NCI-H446 treated with DMSO at 0.1 percent for 48 hours (cell line): ENCODE data around the gene MNX1.
A peak's percentile ranks its signal among the peaks of the same experiment; 100 is the strongest.

Experiments used
- DNase-seq: peaks from one replicate; lab custom pipeline; 2025; lab: John Stamatoyannopoulos, UW

The MNX1 gene

DNA sequence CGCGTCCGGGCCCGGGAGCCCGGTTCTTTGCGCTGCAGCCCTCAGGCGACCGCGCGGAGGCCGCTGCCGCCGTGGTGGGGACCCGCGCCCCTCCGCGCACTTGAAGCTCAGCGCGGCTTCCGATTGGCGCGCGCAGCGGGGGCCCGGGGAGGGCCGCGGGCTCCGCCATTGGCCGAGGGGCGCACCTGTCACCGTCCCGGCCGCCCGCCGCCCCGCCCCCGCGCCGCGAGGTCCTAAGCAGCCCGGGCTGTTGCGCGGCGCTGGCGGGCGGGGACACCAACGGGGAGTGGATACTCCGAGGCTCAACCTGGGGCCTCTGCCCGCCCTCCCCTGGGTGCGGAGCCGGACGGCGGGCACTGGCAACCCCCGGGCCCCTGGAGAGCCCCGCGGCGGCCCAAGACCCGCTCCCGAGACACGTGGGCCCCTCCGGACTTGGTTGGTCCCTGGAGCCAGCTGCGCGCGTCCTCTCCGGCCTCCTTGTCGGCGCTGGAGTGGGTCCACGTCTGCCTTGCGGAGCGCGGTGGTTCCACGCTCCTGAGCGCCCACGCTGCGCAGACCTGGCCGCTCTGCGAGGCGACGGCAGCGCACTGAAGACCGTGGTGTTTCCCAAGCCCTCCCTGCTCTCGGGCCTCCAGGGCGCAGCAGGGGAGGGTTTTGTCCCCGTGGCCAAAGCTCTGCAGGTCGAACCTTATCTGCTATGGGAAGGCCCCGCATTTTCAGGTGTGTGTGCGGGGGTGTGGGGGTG, at the start of gene MNX1:
TSS of gene MNX1 (minus strand) at position 76 of the 745 bp plus-strand sequence. CDS start 313 bp downstream, outside the sequence.
- DNase-seq, result peak; percentile 53

DNA sequence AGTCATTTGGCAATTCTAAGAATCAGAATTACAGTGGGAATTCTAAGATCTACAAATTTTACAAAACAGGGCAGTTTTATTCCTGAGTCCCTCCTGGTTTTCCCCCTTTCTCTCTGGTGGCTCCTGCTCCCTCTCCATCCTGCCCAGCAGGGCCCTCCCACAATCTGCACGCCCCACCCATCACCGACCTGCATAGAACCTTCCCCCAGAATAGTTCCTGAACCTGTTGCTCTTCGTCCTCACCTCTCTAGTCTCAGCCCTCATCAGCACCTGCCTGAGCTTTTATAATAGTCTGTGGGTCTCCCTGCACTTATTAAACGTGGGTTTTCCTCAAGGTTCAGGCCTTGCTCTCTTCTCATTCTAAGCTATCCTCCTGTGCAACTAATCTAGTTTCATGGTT, 49.1 kb upstream of the MNX1 start:
- no peak for DNase-seq

DNA sequence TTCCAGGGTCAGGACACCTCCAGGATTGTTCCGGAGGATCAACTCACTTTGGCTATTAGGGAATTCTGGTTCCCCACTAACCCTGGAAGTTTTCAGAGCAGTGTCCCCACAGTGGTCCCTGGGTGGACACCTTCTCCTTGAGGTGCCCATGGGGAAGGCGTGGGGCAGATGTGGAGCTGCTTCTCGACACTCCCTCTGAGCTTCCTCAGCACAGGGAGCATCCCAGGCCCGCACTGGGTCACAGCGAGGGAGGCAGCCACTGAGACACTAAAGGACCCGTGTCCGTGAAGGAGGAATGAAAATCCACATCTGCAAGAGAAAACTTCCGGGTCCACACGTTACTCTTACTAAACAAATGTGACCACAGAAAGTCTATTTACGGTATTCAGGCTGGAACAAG, 48.2 kb upstream of the MNX1 start:
- DNase-seq, result no peak

DNA sequence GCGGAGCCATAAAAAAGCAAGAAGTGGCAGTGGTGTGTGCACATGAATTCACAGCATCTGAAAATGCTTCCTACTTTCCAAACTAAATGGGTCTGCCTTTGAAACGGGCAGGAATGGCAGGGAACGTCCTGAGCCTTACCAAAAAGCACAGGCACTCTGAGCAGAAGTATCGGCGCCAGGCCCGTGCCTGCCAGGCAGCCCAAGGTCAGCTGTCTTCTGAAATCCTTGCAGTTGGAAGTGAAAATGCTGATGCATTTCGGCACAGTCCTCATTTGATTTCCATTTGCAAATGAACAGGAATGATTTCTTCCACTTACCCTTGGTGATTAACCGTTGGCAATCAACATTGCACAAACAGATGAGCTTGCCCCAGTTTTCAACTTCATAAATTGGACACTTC, 47.6 kb upstream of the MNX1 start:
- DNase-seq, result no peak

DNA sequence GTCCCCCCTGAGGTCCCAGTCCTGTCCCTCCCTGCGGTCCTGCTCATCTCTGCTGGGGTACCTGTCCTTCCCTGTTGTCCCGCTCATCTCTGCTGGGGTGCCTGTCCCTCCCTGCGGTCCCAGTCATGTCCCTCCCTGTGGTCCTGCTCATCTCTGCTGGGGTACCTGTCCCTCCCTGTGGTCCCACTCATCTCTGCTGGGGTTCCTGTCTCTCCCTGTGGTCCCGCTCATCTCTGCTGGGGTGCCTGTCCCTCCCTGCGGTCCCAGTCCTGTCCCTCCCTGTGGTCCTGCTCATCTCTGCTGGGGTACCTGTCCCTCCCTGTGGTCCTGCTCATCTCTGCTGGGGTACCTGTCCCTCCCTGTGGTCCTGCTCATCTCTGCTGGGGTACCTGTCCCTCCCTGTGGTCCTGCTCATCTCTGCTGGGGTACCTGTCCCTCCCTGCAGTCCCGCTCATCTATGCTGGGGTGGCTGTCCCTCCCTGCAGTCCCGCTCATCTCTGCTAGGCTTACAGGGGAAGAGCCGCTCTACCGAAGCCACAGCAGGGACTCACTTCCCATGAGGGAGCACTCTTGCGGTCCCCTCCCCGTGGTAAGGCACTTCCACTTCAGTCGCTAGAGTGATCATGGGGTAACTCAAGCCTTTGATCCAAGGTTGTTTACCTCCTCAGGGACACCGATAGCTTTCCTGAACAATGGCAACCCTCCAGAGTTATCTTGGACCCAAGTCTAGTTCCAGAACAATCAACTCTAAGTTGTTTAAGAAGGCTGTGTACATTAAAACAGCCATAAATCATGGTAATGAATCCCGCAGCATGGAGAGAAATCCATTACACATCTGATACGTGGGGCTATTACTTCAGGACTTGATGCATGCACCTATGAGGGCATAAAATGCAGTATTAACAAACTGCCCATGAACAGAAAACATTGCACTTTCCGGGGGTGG, 46.8 kb upstream of the MNX1 start:
- DNase-seq, result no peak

DNA sequence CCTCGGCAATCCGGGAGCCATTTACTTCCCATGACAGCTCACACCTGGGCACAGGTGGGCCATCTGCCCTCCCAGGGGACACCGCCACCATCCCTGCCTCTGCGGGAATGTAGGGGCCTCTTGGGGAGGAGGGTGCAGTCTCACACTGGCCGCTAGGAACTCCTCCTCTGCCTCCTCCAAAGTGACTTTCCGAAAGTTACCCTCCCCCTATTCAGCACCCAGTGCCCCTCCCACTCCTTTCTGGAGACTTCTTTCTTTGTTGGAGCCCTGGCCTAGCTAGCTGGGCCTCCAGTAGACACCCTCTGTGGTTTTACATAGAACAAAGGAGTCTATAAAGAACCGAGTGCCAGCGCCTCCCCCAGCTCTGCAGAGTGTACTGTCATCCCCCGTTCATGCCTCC, 45.8 kb upstream of the MNX1 start:
- DNase-seq, result no peak

DNA sequence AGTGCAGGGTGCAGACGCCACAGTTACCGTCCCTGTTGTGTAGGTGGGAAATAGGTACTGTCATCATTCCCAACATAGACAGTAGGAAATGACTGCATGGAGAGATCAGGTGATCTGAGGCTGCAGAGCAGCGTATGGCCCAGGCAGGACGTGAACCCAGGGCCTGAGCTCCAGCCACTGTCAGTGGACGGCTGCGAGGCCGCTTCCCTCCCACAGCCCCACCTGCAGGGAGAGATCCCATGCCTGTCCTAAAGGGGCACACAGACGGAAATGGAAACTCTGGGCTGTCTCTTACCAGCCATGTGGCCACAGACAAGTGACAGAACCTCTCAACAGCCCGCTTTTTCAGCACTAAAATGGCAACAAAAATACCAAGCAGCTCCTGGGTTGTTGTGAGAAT, 44.5 kb upstream of the MNX1 start:
- no peak for DNase-seq

DNA sequence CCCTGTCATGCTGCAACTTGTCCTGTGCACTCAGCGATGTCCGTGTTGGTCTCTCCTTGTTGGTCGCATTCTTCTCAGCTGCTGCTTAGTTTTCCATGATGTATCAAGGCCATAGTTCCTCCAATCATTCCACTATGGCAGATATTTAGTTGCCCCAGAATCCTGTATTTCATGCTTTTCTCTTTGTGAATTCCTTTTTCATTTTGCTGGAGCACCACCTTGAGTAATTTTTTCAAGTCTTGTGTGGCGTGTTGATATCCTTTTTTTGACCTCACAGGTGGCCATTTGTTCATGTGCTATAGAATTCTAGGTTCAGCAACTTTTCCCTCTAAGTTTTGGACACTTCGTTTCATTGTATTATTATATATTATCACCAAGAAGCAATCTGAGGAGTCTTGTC, 42.7 kb upstream of the MNX1 start:
- no peak for DNase-seq

DNA sequence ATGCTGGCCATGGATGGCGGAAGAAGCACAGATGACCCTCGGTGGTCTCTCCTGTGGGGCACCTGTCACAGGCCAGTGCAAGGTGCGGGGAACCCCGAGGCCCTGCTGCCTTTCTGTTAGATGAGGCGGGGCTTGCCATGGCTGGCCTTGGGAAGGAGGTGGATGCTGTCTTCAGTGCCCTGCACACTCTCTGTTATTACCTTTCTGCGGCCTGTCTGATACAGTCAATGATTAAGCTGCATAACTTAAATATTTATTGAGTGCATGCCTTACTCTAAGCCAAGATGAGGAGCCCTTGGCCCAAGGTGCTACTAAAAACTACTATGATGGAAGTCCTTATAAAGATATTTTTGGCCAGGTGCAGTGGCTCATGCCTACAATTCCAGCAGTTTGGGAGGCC, 36.7 kb upstream of the MNX1 start:
- no peak for DNase-seq

DNA sequence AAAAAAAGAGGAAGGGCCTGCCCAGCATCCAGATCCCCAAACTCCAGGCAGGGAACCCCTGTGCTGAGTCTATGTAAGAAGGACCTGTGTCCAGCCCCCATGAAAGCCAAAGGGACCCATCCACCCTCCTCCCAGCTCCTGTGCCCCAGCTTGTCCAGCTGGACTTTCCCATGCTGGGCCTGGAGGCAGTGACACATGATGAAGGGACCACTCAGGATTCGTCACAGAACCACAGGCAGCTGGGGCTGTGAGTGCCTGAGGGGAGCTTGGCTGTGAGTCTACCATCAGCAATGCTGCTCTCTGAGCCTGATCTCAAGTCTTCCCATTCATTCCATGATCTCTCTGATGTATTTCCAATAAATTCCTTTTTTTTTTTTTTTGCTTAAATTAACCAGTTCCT, 36.2 kb upstream of the MNX1 start:
- DNase-seq, result no peak

DNA sequence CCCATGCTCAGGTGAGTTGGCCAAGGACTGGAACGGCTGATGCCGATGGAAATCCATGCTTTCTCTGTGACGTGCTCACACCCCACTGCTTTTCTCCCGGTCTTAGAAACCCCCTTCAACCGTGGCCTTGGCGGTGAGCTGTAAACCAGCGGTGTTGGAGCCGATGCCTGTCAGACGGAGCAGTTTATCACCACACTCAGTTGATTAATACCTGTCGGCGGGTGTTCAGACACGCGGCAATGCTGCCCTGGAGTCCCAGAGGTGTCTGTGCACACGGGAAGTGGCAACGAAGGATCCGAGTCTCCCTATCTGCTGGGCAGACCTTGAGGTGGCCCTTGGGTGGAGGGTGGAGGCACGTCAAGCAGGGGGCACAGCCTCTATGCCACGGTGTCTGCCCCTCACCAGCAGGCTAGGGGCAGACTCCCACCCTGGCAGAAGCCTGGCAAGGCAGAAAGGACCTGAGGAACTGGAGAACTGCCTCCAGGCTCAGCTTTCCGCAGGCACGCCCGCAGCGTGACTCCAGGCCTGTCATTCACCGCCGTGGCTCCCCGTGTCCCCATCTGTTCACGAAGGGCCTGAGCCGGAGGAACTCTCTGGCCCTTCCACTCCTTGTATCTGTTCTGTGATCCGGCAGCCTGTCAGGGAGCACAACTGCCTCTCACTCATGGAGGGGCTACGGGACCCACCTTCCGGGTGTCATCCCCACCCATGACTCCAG, 34.6 kb upstream of the MNX1 start:
- no peak for DNase-seq

DNA sequence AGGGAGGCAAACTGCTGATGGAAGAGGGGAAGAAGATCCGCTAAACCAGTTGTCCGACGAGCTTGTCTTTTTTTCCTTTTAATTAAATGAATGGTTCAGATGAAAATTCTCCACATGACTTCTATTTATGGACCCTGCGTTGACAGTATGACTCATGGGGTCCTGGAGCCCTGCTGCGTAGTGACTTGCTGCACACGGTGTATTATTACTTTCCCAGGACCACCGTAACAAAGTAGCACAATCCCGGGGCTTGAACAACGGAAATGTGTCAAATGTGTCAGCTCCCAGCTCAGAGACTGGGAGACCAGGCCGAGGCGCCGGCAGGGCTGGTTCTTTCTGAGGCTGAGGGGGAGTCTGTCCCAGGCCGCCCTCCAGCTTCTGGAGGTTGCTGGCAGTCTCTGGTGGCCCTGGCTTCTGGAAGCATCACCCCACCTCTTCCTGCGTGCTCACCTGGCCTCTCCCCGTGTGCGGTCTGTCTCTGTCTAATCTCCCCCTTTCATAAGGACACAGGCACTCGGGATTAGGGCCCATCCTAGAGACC, 33.8 kb upstream of the MNX1 start:
- DNase-seq, result no peak

DNA sequence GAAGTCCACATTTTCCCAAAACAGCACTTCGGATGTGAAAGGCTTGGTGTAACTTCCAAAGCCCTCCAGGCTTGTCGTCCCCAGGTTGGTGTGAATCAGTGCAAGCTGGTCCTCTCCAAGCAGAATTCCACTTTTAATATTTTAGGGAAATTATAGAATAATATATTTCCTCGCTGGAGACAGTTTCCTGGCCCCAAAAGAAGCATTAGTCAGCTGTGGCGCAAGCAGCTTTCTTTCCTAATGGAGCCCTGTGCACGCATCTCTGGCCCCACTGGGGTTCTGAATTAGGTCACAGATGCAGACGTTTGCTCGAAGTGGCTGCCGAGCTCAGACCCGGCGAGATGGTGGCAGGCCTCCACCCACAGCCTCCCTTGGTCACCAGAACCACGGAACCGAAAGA, 33.3 kb upstream of the MNX1 start:
- no peak for DNase-seq

DNA sequence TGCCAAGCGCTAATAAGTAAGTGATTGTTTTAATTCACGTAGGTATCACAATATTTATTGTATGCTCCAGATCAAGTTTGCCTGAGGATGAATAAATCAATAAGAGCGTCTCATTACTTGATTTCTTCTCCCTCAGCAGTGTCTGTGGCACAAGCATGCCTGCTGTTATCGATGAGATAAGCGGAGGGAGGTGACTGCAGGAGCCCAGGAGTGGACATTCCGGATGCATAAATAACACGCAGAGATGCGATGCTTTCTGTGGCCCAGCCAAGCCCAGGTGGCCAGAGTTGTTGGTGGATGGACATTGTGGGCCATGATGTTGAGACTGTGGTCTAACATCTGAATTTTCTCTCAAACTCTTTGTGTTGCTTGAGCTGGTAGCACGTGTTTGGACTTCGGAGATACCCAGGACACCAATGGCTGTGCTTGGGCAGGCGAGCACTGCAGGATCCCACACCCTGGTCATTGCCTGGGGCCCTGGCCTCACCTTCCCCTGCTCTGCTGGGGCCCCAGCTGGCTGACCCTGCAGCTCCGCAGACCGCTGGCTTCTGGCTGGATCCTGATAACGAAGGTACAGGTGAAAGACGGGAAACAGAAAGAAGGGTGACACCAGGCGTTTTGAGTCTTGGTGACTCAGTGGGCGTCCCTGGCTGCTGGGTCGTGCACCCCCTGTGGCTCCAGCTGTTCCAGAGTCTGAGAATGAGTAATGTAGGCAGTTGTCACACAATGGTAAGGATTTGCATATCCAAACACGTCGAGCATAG, 31.2 kb upstream of the MNX1 start:
- DNase-seq, result no peak

DNA sequence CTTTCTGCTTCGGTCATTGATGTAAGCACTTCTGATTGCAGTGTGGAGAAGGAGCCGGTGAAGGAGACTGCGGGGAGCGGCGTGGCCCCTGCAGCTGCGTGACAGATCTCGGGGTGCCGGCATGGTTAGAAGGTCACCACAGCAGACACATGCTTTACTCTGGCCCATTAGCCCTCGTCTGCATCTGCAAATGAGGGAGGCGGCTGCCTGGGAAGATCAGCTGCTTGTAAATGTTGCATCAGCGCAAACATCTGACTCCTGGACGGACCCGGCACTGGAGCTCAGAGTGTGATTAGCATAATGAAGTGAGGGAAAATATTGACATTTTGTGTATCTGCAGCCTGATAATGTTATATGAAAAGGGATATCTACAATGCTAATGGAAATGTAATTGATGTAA, 30.5 kb upstream of the MNX1 start:
- no peak for DNase-seq

DNA sequence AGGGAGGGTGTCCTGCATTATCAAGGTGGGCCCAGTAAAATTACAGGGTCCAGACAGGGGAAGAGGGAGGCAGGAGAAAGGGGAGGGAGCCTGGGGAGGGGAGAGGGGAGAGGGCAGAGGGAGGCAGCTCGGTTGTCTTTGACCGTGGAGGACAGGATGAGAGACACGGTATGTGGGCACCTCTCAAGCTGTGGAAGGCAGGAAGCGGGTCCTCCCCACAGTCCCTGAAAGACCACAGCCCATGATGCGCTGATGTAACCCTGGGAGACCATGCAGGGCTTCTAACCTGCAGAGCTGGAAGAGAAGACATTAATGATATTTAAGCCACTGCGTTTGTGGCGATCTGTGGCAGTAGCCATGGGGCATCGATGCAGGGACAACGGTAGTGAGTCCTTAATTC, 27.2 kb upstream of the MNX1 start:
- DNase-seq, result no peak

DNA sequence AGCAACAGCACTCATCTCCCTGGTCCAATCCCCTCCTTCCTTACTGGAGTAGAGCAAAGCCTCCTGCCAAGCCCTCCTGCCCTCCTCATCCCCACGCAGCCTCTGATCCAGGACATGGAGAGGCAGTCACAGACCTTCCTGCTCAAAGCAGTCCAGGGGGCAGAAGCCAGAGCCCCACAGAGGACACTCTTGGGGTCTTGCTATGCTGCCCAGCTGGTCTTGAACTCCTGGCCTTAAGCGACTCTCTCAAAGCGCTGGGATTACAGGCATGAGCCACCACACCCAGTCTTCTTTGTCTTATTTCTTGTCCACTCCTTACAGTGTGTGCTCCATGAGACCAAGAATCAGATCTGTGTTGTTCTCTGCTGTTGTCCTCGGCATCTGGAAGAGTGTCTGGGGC, 26.6 kb upstream of the MNX1 start:
- DNase-seq, result no peak

DNA sequence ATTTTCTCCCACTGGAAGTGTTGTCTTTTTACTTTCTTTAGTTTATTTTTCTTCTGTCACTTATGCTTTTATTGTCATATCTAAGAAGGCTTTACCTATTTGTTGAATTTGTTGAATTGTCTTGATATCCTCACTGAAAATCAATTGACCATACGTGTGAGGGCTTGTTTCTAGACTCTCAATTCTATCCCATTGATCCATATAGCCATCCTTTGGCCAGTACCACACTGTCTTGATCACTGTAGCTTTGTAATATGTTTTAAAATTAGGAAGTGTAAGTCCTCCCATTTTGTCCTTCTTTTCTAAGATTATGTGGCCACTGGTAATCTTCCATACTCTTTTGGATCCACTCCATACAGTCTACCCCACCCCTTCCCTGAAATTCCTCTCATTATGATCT, 25.5 kb upstream of the MNX1 start:
- DNase-seq, result no peak

DNA sequence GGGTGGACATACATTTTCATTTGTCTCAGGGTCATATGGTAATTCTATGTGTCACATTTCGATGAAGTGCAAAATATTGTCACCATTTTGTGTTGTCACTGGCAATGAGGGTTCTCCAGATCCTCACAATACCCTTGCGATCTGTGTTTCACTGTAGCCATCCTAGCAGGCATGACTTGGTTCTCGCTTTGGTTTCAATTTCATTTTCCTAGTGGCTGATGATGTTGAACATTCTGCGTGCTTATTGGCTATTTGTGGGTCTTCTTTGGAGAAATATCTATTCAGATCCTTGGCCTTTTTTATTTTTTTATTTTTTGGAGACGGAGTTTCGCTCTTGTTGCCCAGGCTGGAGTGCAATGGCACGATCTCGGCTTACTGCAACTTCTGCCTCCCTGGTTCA, 24.8 kb upstream of the MNX1 start:
- no peak for DNase-seq

DNA sequence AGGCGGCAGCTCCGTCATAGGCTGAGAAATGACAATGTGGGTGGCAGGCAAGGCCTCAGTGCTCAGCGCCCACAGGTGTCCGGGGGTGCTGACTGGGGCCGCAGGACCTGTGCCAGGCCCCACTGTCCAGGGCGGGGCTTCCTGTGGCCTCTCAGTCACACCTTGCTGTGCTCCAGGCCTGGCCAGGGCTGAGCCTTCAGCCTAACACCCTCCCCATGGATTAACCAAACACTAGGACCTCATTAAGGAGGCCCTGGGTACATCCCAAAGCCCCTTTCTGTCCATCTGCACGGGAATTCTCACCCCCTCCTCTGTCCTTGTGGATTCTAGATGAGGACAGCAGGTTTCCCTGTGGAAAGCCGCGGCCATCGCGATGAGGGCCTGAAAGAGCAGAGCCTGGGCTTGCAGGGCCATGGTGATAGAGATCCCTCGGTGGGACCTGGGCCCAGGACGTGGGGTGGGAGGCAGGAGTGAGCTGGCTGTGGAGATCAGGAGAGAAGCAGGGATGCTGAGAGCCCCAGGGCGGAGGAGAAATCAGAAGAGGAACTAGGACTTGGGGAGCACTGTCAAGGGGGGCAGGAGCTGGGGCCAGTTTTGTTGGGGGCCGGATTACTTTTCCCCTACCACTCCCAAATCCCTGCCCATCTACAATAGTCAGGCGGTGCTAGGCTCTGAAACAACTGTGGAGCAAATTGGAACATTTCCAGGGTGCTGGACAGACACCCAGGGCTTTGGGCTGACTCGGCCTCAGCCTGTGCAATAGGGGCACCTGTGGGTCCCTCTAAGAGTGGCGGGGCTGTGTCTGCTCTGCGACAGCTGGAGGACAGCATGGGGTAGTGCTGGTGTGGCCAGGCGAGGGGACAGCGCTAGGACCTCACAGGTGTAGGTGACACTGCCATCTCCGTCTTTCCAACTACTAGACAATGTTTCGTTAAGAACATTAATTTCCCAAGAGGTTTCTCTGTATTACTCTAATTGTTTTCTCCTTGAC, 23.3 kb upstream of the MNX1 start:
- no peak for DNase-seq
